Glomerular visceral epithelial cell (primary cell): ENCODE results near the gene SLC35A4.
"Not testable (repeated sequence)": the region's sequence is repeated elsewhere in the genome, so short reads cannot be mapped to it uniquely, and the experiment has no call there.

Experiments
- DNase-seq: peaks from one replicate; pipeline ENCODE4 v3.0.0-alpha.2; 2016; ENCODE audit errors: extremely low spot score

Gene SLC35A4

DNA sequence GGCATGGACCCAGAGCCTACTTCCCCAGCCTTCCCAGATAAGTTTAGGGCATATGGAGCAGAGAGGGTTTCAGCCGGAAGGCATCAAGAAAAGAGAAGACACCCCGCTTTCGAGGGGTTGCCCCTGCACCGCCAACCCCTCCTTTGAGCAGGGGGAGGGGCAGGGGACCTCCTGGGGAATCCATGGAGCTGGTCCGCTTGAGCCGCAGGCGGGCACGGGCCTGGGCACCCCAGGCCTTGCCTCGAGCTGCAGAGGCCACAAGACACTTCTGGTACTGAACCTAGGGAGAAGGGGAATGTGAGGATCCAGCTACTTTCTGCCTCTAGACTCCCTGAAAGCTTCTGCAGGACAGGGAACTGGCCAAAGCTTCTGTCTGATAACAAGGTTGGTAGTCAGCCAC lies 6.1 kb upstream of the SLC35A4 start:
- no peak for DNase-seq

DNA sequence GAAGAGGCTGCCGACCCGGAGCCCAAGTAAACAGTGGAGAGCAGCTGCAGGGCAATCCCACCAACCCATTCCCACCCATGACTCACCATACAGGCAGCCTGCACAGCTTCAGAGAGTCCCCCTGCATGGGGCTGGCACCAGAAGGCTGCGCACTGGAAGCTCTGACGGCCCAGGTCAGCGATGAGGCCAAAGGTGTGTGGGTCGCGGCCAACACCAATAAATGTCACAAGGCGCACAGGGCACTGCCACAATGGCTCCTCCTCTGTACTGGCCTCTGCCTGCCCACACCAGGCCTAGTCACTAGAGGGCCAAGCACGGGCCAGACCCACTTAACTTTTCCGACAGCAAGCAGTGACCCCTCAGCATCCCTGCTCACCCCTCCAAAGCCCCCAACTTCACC lies 4.4 kb upstream of the SLC35A4 start:
- DNase-seq, result no peak

DNA sequence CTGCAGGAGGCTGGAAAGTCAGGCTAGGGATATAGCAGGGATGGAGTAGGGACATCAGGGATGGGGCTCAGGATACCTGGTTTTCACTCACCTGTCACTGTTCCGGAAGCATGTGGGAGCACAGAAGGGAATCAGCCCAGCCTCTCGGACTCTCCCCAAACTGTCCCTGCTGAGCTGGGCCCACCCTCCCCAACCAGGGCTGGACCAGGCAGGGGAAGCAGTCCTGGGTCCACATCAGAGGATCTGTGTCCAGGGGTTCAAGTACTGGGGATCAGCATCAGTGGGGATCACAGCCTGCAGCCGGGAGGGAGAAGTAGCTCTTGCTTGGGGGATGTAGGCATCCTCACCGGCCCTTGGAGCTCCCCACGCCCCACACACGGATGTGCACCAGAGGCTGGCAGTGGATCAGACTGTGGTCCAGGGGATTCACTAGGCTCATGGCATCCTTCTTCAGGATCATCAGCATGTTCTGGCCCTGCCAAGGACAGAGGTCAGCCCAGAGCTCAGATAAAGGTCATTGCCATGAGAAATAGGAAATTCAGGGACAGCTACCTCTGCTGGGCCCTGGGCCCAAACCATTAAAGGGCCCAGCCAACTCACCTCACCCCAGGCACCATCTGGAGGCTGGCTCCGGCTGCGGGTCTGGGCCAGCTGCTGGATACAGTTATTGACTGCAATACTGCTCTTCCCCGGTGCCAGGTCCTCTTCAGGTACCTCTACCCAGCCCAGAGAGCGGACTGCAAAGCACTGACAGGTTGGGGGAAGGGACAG lies 2.7 kb upstream of the SLC35A4 start:
- no peak for DNase-seq

DNA sequence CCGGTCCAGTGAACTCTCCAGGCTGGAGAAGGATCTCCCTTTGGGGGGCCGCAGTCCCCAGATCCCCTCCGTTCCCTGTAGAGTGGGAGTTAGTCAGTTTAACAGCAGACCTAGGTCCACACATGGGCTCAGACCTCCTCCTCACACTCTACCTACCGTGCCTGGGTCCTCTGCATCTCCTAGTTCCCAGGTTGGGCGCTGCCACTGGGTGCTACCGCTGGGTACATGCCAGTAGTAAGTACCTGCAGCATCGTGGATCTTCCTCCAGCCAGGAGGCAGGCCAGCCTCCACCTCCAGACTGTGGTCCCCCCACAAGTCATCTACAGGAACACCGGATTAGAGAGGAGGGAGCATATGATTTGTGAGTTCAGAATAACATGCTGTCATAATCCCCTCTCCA lies 1.0 kb upstream of the SLC35A4 start:
- DNase-seq, result no peak

DNA sequence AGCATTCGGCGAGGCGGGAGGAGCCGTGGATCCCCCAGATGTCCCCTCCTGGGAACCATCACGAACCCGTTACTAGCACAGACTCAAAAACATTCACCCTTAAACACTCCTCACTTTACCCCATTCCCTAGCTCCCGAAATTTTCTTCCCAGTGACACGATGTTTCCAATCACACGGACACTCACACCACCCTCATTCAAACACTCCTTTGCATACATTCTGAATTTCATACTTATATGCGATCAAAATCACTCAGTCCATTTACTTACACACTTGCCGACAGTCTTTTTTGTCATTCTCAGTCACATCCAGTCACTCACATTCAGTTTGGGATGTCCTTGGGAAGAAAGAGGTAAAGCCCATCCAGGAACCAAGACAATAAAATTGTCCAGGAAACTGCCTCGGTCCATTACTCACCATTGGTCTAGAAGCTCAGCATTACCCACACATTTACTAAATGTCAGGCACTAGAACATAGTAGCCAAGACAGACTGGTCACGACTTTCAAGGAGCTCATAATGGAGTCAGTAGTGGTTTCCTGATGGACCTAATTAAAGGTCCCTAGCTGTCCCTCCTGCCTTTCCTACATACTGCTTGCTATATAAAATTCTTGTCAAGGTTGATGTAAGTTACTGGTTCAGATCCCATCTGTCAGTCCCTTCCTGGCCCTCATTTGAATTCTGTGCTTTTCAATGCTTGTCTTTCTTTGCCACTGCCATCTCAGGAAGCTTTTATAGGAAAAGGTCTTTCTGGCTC lies 574 bp downstream of the SLC35A4 start:
- DNase-seq, result no peak

DNA sequence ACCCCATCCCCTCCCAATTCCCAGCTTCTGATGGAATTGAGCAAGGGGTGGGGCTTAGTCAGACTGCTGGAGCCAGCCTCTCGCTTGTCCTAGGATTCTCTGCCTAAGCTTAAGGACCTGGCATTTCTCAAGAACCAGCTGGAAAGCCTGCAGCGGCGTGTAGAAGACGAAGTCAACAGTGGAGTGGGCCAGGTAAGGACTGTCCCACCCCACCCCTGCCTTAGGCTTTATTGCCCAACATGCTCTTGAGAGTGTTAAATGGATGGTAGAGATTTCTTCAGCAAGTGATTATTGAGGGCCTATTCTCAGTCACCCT lies 1.1 kb downstream of the SLC35A4 start:
- no peak for DNase-seq

DNA sequence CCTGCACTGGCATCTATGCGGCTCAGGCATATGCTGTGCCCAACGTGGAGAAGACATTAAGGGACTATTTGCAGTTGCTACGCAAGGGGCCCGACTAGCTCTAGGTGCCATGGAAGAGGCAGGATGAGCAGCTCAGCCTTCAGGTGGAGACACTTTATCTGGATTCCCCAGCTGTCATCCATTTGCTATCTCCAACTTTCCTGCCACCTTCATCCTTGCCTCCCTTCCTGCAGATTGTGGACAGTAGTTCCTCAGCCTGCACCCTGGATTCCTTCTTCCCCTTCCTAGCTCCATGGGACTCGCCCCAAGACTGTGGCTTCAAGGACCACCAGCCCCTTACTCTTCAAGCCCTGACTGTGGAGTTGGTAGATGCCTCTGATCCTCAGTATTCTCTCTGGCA lies 2.0 kb downstream of the SLC35A4 start:
- no peak for DNase-seq

DNA sequence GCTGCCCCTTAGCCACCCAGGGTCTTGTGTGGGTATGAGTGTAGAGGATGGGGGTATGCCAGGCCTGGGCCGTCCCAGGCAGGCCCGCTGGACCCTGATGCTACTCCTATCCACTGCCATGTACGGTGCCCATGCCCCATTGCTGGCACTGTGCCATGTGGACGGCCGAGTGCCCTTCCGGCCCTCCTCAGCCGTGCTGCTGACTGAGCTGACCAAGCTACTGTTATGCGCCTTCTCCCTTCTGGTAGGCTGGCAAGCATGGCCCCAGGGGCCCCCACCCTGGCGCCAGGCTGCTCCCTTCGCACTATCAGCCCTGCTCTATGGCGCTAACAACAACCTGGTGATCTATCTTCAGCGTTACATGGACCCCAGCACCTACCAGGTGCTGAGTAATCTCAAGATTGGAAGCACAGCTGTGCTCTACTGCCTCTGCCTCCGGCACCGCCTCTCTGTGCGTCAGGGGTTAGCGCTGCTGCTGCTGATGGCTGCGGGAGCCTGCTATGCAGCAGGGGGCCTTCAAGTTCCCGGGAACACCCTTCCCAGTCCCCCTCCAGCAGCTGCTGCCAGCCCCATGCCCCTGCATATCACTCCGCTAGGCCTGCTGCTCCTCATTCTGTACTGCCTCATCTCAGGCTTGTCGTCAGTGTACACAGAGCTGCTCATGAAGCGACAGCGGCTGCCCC lies 2.6 kb downstream of the SLC35A4 start:
- DNase-seq, result no peak

DNA sequence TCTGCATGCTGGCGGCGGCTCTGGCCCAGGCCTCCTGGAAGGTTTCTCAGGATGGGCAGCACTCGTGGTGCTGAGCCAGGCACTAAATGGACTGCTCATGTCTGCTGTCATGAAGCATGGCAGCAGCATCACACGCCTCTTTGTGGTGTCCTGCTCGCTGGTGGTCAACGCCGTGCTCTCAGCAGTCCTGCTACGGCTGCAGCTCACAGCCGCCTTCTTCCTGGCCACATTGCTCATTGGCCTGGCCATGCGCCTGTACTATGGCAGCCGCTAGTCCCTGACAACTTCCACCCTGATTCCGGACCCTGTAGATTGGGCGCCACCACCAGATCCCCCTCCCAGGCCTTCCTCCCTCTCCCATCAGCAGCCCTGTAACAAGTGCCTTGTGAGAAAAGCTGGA lies 3.2 kb downstream of the SLC35A4 start:
- no peak for DNase-seq

DNA sequence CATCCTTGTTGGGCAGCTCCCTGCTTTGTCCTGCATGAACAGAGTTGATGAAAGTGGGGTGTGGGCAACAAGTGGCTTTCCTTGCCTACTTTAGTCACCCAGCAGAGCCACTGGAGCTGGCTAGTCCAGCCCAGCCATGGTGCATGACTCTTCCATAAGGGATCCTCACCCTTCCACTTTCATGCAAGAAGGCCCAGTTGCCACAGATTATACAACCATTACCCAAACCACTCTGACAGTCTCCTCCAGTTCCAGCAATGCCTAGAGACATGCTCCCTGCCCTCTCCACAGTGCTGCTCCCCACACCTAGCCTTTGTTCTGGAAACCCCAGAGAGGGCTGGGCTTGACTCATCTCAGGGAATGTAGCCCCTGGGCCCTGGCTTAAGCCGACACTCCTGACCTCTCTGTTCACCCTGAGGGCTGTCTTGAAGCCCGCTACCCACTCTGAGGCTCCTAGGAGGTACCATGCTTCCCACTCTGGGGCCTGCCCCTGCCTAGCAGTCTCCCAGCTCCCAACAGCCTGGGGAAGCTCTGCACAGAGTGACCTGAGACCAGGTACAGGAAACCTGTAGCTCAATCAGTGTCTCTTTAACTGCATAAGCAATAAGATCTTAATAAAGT lies 3.9 kb downstream of the SLC35A4 start:
- no peak for DNase-seq

DNA sequence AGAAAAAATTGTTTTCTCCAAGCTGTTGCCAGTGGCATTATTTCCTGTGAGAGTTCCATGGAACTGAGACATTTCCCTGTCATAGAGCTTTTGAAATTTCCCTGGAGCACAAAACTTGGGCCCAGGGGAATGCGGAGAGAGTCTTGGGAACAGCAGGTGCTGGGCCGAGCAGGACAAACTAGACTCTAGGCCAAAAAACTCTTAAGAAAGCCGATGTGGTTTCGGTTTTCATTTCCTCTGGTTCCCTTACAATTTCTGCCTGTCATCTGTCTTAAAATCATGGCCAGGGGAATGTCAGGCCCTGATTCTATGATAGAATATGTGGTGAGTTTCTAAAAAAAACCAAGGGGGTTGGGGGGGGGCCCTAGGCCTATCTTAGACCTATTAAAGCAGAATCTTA lies 4.6 kb downstream of the SLC35A4 start:
- no peak for DNase-seq

DNA sequence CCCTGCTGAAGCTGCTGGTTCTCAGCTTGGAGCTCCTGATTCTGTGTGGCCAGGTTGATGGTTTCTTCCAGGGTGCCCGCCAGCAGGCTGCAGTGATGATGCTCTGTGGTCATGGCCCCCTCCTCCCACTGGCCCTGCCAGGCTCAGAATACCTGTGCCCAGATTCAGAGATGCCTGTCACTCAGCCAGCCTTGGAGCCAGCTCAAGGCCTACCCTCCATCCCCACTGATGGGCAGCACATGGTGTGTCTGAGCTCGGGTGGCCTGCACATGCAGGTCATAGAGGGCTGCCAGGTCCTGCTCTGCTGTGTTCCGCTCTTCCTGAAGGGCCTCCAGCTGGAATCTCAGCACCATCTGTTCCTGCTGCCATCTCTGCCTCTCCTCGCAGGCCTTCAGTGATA lies 5.4 kb downstream of the SLC35A4 start:
- DNase-seq, result no peak

DNA sequence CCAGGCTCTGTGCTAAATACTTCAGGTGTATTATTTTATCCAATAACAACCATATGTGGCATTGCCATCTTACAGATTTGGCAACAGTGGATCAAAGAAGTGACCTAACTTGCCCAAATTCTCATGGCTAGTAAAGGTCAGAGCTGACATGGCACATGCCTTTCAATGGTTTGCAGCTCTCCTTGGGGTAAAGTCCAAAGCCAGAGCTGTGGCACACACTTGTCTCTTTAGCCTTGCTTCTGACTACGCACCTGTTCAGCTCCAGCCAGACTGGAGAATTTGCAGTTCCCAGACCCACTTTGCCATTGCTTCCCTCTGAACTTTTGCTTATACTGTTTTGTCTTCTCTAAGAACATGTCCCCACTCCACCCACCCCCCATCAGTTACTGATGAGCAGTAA lies 5.9 kb downstream of the SLC35A4 start:
- DNase-seq, result no peak

DNA sequence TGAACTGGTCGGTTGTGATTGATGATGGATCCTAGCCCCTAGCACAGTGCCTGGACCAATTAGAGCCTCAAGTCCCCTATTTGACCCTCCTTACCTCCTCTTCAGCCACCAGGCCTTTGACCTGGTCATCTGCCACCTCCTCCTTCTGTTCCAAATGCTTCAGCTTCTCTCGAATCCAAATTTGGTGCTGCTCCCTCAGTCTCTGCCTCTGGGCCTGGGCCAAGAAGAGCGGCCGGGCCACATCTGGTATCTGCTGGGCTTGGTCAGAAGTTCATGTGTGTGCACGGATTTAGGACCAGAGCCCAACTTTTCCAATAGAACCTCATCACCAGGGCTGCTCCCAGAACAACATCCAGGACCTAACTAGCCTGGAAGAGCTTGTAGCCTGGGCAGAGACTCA lies 6.5 kb downstream of the SLC35A4 start:
- DNase-seq, result no peak

DNA sequence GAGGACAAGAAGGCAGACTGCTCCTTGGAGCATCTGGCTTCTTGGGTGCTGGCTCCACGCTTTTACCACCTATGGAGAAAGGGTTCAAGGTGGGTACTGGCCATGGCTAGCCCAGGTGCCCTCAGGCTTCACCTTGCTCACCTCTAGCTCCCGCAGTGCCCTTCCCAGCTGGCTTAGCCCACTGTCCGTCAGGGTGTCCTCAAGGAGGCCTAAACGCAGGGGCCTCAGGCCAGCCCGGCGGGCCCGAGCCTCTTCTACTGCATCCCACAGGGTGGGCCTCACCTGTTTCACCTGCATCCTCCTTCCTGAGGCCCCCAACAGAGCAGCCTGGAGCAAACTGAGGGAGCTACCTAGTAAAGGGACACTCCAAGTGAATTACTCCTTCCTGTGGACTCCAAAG lies 9.1 kb downstream of the SLC35A4 start:
- DNase-seq, result no peak

DNA sequence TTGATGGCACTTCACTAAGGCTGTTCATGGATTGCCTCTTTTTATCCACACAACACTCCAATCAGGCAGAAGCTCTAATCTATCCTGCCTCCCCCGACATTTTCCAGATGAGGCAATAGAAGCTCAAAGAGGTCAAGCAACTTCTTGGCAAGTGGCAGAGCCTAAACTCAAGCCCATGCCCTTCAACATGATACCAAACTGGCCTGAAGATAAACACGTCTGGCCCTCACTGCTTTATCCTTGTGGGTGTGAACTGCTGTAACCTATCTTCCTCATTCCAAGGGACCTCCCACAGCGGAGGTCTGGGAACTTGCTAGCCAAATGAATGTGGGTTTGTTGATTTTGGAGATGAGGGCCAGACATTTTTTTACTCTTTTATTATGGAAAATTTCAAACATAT lies 9.5 kb downstream of the SLC35A4 start:
- DNase-seq, result no peak

DNA sequence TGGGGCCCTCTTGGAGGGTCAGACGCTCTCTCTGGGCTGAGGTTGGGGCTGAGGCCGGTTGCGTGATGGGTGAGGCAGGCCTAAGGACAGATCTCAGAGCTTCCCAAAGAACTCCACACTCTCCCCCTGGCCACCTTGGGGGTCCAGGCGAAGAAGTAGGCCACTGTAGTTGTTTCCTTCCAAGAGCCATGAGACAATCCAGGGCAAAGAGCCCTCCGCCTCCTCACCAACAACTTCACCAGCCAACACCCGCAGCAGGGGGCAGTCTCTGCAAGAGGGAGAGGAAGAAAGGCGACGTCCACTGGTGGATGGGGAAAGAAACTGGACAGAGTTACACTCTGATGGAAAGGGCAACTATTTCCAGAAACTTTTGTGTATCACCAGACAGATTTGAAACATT lies 10.7 kb downstream of the SLC35A4 start:
- peak; percentile 36 for DNase-seq

DNA sequence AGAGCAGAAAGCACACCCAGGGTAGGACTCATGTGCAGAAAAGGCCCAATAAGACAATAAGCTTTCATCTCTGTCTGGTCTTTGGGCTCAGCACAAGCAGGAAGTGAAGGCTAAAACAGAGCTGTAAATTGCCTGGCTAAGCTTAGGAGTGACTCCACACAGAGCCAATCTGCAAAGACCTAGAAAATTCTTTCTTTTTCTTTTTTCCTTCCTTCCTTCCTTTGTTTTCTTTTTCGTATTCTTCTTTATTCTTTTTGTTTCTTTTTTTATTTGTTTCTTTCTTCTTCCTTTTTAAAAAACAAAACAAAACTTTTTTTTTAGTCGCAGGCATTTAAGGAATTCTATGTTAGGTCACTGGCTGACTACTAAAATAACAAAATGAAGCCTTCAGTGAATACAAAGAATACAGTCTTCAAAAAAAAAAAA lies 12.2 kb downstream of the SLC35A4 start:
- DNase-seq, result no peak

DNA sequence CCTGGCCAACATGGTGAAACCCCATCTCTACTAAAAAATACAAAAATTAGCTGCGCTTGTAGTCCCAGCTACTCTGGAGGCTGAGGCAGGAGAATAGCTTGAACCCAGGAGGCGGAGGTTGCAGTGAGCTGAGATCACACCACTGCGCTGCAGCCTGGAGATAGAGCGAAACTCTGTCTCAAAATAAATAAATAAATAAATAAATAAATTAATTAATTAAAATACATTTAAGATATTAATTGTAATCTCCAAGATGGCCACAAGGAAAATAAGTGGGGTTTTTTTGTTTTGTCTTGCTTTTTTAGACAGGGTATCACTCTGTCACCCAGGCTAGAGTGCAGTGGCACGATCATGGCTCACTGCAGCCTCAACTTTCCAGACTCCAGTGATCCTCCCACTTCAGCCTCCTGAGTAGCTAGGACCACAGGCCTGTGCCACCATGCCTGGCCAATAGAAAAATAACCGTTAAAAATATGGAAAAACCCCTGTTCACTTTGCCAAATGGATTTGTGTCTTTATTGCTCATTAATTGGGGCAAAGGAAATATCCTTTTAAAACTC lies 14.6 kb downstream of the SLC35A4 start:
- DNase-seq, result not testable (repeated sequence)

DNA sequence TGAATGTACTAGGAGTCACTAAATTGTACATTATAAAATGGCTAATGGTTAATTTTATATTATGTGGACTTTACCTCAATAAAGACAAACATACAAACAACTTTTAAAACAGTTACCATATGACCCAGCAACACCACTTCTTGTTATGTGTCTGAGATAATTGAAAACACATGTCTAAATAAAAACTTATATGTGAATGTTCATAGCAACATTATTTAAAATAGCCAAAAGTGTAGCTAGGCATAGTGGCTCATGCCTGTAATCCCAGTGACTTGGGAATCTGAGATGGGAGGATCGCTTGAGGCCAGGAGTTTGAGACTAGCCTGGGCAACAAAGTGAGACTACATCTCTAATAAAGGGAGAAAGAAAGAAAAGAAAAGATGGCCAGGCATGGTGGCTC lies 22.9 kb downstream of the SLC35A4 start:
- DNase-seq, result no peak

DNA sequence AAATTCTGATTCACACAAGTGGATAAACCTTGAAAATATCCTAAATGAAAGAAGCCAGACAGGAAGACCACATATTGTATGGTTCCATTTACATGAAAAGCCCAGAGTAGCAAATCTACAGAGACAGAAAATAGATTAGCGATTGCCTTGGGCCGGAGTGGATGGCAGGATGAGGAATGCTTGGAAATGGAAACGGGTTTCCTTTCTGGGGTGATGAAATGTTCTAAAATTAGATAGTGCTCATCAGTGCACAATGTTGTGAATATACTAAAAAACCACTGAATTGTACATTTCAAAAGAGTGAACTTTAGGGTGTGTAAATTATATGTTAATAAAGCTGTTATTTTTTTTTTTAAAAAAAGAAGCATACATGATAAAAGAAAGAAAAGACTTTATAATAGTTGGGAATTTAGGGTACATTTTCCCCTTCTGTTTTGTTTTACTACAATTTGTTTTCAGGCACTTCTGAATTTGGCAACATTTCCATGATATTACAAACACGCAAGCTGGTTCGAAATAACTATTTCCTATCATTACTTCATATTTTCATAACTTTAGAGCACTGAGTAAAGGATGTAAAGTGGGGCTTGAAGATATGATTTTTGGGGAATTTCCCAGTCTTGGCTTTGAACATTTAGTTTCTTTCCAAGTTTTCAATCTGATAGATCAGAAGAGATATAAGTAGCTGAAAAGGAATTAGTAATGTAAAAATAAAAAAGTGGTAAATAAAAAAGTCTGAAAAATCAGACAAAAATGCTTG lies 23.9 kb downstream of the SLC35A4 start:
- no peak for DNase-seq

DNA sequence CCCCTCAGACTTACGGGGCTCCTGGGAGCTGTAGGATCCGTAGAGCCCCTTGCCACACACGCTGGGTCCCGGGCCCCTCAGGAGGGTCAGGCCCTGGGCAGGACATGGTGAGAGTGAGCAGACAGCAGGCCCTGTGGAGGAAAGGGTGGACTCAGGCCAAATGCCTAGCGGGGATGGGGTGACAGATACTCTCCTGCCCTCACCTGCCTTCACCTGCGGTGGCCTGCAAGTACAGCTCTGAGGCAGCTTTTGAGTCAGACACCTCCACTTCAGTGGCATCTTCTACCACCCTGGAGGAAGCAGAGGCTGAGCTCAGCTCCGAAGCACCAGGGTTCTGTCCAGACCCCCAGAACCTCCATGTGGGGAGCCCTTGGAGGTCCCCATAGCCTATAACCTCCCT lies 26.2 kb downstream of the SLC35A4 start:
- DNase-seq, result no peak
